ENCODE data around the gene MBD4. TPM values are rescaled to one million over a fixed set of nuclear protein-coding genes. Genes with fewer than 3 reads are reported as not detected.

Gene MBD4
- polyA plus RNA-seq, 1 donor (not counting 4 experiments of a cell fraction or from before 2014, with no cell fraction given): 35.0 TPM

DNA sequence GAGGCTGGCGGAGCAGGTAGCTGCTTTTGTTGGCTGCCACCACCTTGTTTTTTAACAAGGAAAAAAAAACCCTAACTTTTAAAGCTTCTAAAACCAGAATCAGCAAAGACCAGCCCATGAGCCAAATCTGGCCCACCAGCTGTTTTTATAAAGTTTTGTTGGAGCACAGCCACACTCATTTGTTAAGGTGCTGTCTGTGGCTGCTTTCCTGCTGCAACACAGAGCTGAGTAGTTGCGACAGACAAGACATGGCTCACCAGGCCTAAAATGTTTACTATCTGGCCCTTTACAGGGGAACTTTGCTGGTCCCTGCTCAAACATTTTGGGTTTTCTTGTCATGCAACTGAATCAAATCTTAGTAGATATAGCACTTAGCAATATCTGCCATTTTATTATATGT, 30.2 kb downstream of the MBD4 start:
- FAIRE-seq: no peak
- Histone ChIP-seq H4K20me1 (ENCODE audit: control insufficient read depth, extremely low read depth, insufficient read depth, low read length) (no peaks in the 10 kb centered on the region), H3K4me1 (ENCODE audit: control insufficient read depth, extremely low read depth, insufficient read depth, low read length) (peaks cover 4% of the 10 kb centered on the region), H3K36me3 (ENCODE audit: control insufficient read depth in 2 of 2, extremely low read depth in 1 of 2, insufficient read depth in 2 of 2, low read length in 2 of 2) (no peaks in the 10 kb centered on the region), H3K27ac (ENCODE audit: control insufficient read depth, insufficient read depth, low read length) (no peak overlapping the region), H3K79me2 (ENCODE audit: control insufficient read depth, insufficient read depth, low read length) (no peaks in the 10 kb centered on the region), H3K27me3 (ENCODE audit: control insufficient read depth, extremely low read depth, insufficient read depth, low read length) (no peaks in the 10 kb centered on the region), H3K4me2 (ENCODE audit: control insufficient read depth, extremely low read depth, insufficient read depth, low read depth, low read length) (no peak overlapping the region), H3K9me3 (ENCODE audit: control insufficient read depth, low read depth, low read length) (no peaks in the 10 kb centered on the region), H3K4me3 (ENCODE audit: control insufficient read depth in 2 of 3, extremely low read depth in 1 of 3, insufficient read depth in 2 of 3, low read depth in 1 of 3, low read length in 3 of 3) (no peak overlapping the region), H3K9me1 (ENCODE audit: control insufficient read depth, extremely low read depth, insufficient read depth, low read length) (no peaks in the 10 kb centered on the region), H3K9ac (ENCODE audit: control insufficient read depth, extremely low read depth, insufficient read depth, low read length) (no peak overlapping the region), H2AFZ (ENCODE audit: control insufficient read depth, low read length) (no peak overlapping the region)
- dilution Hi-C loops (cut with MboI; ENCODE audit: extremely low pct_ligation_motif_present, low sequenced_read_pairs): no loop called here
- no peak for TF ChIP-seq EZH2 (IDR thresholded peaks at IDR 0.05; ENCODE audit: low read length)
- DNase-seq (ENCODE audit: low read depth, low spot score): no peak

DNA sequence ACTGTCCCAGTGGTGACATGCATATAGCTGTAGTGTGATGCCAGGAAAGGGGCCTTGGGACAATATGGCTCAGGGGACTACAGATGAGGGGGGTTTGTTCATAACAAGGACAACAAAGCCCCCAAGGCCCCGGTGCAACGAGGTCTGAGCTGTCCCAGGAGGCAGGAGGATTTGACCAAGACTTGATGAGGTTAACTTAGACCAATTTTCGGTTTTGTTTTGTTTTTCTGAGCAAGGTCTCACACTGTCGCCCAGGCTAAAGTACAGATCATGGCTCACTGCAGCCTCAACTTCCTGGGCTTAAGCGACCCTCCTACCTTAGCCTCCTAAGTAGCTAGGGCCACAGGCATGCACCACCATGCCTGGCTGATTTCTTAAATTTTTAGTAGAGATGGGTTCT, 35.1 kb downstream of the MBD4 start:
- Histone ChIP-seq H3K36me3 (ENCODE audit: control insufficient read depth in 2 of 2, extremely low read depth in 1 of 2, insufficient read depth in 2 of 2, low read length in 2 of 2) (no peaks in the 10 kb centered on the region), H3K4me1 (ENCODE audit: control insufficient read depth, extremely low read depth, insufficient read depth, low read length) (no peaks in the 10 kb centered on the region), H3K9me3 (ENCODE audit: control insufficient read depth, low read depth, low read length) (no peaks in the 10 kb centered on the region), H4K20me1 (ENCODE audit: control insufficient read depth, extremely low read depth, insufficient read depth, low read length) (no peaks in the 10 kb centered on the region), H3K27ac (ENCODE audit: control insufficient read depth, insufficient read depth, low read length) (no peak overlapping the region), H3K4me2 (ENCODE audit: control insufficient read depth, extremely low read depth, insufficient read depth, low read depth, low read length) (no peak overlapping the region), H3K27me3 (ENCODE audit: control insufficient read depth, extremely low read depth, insufficient read depth, low read length) (no peaks in the 10 kb centered on the region), H3K4me3 (ENCODE audit: control insufficient read depth in 2 of 3, extremely low read depth in 1 of 3, insufficient read depth in 2 of 3, low read depth in 1 of 3, low read length in 3 of 3) (no peak overlapping the region), H3K9ac (ENCODE audit: control insufficient read depth, extremely low read depth, insufficient read depth, low read length) (no peak overlapping the region), H3K9me1 (ENCODE audit: control insufficient read depth, extremely low read depth, insufficient read depth, low read length) (no peaks in the 10 kb centered on the region), H2AFZ (ENCODE audit: control insufficient read depth, low read length) (no peak overlapping the region), H3K79me2 (ENCODE audit: control insufficient read depth, insufficient read depth, low read length) (no peaks in the 10 kb centered on the region)
- TF ChIP-seq, protein P1, sequence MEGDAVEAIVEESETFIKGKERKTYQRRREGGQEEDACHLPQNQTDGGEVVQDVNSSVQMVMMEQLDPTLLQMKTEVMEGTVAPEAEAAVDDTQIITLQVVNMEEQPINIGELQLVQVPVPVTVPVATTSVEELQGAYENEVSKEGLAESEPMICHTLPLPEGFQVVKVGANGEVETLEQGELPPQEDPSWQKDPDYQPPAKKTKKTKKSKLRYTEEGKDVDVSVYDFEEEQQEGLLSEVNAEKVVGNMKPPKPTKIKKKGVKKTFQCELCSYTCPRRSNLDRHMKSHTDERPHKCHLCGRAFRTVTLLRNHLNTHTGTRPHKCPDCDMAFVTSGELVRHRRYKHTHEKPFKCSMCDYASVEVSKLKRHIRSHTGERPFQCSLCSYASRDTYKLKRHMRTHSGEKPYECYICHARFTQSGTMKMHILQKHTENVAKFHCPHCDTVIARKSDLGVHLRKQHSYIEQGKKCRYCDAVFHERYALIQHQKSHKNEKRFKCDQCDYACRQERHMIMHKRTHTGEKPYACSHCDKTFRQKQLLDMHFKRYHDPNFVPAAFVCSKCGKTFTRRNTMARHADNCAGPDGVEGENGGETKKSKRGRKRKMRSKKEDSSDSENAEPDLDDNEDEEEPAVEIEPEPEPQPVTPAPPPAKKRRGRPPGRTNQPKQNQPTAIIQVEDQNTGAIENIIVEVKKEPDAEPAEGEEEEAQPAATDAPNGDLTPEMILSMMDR (optimal IDR thresholded peaks at IDR 0.05 in 1 of 3, IDR thresholded peaks at IDR 0.05 in 1 of 3, conservative IDR thresholded peaks at IDR 0.05 in 1 of 3; ENCODE audit: extremely low read depth in 1 of 3, insufficient read depth in 2 of 3, low read length in 3 of 3): no peak
- DNase-seq (ENCODE audit: low read depth, low spot score) (no peak), FAIRE-seq (no peak)
- dilution Hi-C loops (cut with MboI; ENCODE audit: extremely low pct_ligation_motif_present, low sequenced_read_pairs): no loop called here

DNA sequence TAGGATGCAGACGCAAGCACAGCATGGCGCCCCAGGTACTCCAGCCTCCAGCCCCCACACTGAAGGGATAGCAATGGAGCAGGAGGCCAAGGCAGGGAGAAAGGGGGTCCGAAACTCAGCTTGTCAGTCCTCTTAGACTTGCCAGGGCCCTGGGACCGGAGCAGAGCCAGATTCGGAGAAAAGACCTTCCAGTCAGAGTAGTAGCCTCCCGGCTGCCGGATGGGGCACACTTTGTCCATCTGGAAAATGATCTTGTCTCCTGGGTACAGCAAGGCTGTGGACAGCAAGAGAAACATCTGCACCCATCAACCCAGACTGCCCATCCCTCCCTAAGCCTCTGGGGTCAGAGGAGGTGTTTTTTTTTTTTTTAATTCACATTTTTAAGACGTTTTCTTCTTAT, 35.6 kb downstream of the MBD4 start:
- Histone ChIP-seq H3K9me1 (ENCODE audit: control insufficient read depth, extremely low read depth, insufficient read depth, low read length) (no peaks in the 10 kb centered on the region), H3K36me3 (ENCODE audit: control insufficient read depth in 2 of 2, extremely low read depth in 1 of 2, insufficient read depth in 2 of 2, low read length in 2 of 2) (no peaks in the 10 kb centered on the region), H3K4me2 (ENCODE audit: control insufficient read depth, extremely low read depth, insufficient read depth, low read depth, low read length) (no peak overlapping the region), H3K9me3 (ENCODE audit: control insufficient read depth, low read depth, low read length) (no peaks in the 10 kb centered on the region), H3K79me2 (ENCODE audit: control insufficient read depth, insufficient read depth, low read length) (peaks cover 1% of the 10 kb centered on the region), H3K27me3 (ENCODE audit: control insufficient read depth, extremely low read depth, insufficient read depth, low read length) (no peaks in the 10 kb centered on the region), H2AFZ (ENCODE audit: control insufficient read depth, low read length) (no peak overlapping the region), H3K4me3 (ENCODE audit: control insufficient read depth in 2 of 3, extremely low read depth in 1 of 3, insufficient read depth in 2 of 3, low read depth in 1 of 3, low read length in 3 of 3) (no peak overlapping the region), H3K9ac (ENCODE audit: control insufficient read depth, extremely low read depth, insufficient read depth, low read length) (no peak overlapping the region), H4K20me1 (ENCODE audit: control insufficient read depth, extremely low read depth, insufficient read depth, low read length) (no peaks in the 10 kb centered on the region), H3K27ac (ENCODE audit: control insufficient read depth, insufficient read depth, low read length) (no peak overlapping the region), H3K4me1 (ENCODE audit: control insufficient read depth, extremely low read depth, insufficient read depth, low read length) (no peaks in the 10 kb centered on the region)
- dilution Hi-C loops (cut with MboI; ENCODE audit: extremely low pct_ligation_motif_present, low sequenced_read_pairs): no loop called here
- no peak for DNase-seq (ENCODE audit: low read depth, low spot score)
- no peak for FAIRE-seq
- TF ChIP-seq, protein P1 (optimal IDR thresholded peaks at IDR 0.05 in 1 of 3, IDR thresholded peaks at IDR 0.05 in 1 of 3, conservative IDR thresholded peaks at IDR 0.05 in 1 of 3; ENCODE audit: extremely low read depth in 1 of 3, insufficient read depth in 2 of 3, low read length in 3 of 3): no peak
- no peak for TF ChIP-seq EZH2 (IDR thresholded peaks at IDR 0.05; ENCODE audit: low read length)
